ENCODE data around the gene TBC1D8B. TPM values are rescaled to one million over a fixed set of nuclear protein-coding genes. Genes with fewer than 3 reads are reported as not detected.

The TBC1D8B gene
- total and polyA plus RNA-seq, 2 of the 13 experiments (the other 11 are each of a cell fraction or from before 2014, with no cell fraction given) = 6.2 to 7.2 TPM

DNA sequence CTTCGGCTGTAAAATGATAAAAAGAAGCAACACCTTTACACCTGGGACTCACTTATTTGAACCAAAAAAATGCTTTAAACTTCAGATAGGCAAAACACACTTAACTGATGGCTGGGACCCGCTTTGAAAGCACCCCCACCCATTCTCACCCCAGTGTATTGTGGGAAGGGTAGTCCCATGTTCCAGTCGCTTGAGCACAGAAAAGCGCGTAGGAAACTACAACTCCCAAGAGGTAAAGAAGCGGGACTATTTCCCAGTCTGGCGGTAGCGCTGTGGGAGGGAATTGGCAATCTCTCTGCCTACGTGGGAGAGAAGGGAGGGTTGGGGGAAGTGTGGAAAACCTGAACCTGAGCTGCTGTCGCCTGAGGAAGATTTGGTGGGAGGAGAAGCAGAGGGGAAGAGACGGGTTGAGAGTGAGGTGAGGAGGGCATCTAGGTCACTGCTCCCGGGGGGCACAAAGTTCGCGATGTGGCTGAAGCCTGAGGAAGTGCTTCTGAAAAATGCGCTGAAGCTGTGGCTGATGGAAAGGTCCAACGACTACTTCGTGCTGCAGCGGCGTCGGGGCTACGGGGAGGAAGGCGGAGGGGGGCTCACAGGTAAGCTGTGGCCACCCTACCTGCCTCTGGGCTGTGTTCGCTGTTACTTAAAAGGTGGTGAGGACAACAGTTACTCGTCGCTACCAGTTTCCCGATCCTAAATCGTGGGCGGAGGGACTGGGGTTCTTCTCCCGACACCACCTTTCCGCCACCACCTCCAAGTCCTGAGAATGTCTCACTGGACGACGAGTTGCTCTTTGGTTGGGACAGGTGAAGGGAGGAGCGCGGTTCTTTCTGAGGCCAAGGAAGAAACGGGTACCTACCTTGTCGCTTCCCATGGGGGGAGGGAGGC lies at the start of gene TBC1D8B (continued):
- TF ChIP-seq AGO2 (optimal IDR thresholded peaks at IDR 0.05; ENCODE audit: low read depth, low read length) = no peak
- peak; percentile 43; the same call in 1 of the 2 replicates for TF ChIP-seq ZNF292 (CRISPR knock-in tag; IDR thresholded peaks at IDR 0.05; ENCODE audit: borderline replicate concordance, low read depth)
- no peak for TF ChIP-seq ZFP90 (CRISPR knock-in tag; IDR thresholded peaks at IDR 0.05; ENCODE audit: borderline replicate concordance)
- no peak for TF ChIP-seq HOXA5 (CRISPR knock-in tag; IDR thresholded peaks at IDR 0.05)
- no peak for TF ChIP-seq ESRRA (CRISPR knock-in tag; IDR thresholded peaks at IDR 0.05; ENCODE audit: low read depth)
- TF ChIP-seq CHD2 (IDR thresholded peaks at IDR 0.05; ENCODE audit: low read depth, low read length) = no peak
- TF ChIP-seq NFIC (IDR thresholded peaks at IDR 0.05; ENCODE audit: low read length) = peak; percentile 55; the same call in 1 of the 2 replicates
- peak; percentile 74 for TF ChIP-seq SUZ12 (IDR thresholded peaks at IDR 0.05; ENCODE audit: low read depth, low read length)
- TF ChIP-seq, protein P1, sequence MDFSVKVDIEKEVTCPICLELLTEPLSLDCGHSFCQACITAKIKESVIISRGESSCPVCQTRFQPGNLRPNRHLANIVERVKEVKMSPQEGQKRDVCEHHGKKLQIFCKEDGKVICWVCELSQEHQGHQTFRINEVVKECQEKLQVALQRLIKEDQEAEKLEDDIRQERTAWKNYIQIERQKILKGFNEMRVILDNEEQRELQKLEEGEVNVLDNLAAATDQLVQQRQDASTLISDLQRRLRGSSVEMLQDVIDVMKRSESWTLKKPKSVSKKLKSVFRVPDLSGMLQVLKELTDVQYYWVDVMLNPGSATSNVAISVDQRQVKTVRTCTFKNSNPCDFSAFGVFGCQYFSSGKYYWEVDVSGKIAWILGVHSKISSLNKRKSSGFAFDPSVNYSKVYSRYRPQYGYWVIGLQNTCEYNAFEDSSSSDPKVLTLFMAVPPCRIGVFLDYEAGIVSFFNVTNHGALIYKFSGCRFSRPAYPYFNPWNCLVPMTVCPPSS (IDR thresholded peaks at IDR 0.05) = no peak
- TF ChIP-seq, protein P2, sequence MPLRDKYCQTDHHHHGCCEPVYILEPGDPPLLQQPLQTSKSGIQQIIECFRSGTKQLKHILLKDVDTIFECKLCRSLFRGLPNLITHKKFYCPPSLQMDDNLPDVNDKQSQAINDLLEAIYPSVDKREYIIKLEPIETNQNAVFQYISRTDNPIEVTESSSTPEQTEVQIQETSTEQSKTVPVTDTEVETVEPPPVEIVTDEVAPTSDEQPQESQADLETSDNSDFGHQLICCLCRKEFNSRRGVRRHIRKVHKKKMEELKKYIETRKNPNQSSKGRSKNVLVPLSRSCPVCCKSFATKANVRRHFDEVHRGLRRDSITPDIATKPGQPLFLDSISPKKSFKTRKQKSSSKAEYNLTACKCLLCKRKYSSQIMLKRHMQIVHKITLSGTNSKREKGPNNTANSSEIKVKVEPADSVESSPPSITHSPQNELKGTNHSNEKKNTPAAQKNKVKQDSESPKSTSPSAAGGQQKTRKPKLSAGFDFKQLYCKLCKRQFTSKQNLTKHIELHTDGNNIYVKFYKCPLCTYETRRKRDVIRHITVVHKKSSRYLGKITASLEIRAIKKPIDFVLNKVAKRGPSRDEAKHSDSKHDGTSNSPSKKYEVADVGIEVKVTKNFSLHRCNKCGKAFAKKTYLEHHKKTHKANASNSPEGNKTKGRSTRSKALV (CRISPR knock-in tag; IDR thresholded peaks at IDR 0.05) = no peak
- TF ChIP-seq KLF15 (CRISPR knock-in tag; IDR thresholded peaks at IDR 0.05; ENCODE audit: borderline replicate concordance) = no peak
- TF ChIP-seq, protein P3, sequence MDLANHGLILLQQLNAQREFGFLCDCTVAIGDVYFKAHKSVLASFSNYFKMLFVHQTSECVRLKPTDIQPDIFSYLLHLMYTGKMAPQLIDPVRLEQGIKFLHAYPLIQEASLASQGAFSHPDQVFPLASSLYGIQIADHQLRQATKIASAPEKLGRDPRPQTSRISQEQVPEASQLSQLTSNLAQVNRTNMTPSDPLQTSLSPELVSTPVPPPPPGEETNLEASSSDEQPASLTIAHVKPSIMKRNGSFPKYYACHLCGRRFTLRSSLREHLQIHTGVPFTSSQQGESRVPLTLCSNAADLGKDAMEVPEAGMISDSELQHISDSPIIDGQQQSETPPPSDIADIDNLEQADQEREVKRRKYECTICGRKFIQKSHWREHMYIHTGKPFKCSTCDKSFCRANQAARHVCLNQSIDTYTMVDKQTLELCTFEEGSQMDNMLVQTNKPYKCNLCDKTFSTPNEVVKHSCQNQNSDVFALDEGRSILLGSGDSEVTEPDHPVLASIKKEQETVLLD (CRISPR knock-in tag; IDR thresholded peaks at IDR 0.05; ENCODE audit: low read depth) = no peak
- no peak for TF ChIP-seq ZNF205 (CRISPR knock-in tag; IDR thresholded peaks at IDR 0.05)
- TF ChIP-seq, protein P4, sequence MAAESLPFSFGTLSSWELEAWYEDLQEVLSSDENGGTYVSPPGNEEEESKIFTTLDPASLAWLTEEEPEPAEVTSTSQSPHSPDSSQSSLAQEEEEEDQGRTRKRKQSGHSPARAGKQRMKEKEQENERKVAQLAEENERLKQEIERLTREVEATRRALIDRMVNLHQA (CRISPR knock-in tag; IDR thresholded peaks at IDR 0.05) = no peak
- TF ChIP-seq ZNF777 (CRISPR knock-in tag; IDR thresholded peaks at IDR 0.05) = peak; percentile 92
- no peak for TF ChIP-seq XBP1 (CRISPR knock-in tag; IDR thresholded peaks at IDR 0.05)
- TF ChIP-seq ZNF713 (CRISPR knock-in tag; IDR thresholded peaks at IDR 0.05) = no peak
- TF ChIP-seq ZNF232 (CRISPR knock-in tag; IDR thresholded peaks at IDR 0.05; ENCODE audit: borderline replicate concordance) = no peak
- no peak for TF ChIP-seq ZNF619 (CRISPR knock-in tag; IDR thresholded peaks at IDR 0.05)
- TF ChIP-seq NFKB2 (CRISPR knock-in tag; IDR thresholded peaks at IDR 0.05; ENCODE audit: borderline replicate concordance) = no peak
- TF ChIP-seq, protein P5, sequence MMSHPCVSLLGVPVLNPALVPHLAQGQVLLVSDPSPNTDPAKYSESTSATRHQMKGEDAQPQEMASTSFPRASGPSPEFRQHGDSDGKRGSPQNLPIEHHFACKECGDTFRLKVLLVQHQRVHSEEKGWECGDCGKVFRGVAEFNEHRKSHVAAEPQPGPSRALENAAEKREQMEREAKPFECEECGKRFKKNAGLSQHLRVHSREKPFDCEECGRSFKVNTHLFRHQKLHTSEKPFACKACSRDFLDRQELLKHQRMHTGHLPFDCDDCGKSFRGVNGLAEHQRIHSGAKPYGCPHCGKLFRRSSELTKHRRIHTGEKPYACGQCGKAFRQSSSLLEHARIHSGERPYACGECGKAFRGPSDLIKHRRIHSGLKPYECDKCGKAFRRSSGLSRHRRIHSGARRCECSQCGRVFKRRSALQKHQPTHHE (CRISPR knock-in tag; IDR thresholded peaks at IDR 0.05; ENCODE audit: borderline replicate concordance) = no peak
- TF ChIP-seq, protein P6, sequence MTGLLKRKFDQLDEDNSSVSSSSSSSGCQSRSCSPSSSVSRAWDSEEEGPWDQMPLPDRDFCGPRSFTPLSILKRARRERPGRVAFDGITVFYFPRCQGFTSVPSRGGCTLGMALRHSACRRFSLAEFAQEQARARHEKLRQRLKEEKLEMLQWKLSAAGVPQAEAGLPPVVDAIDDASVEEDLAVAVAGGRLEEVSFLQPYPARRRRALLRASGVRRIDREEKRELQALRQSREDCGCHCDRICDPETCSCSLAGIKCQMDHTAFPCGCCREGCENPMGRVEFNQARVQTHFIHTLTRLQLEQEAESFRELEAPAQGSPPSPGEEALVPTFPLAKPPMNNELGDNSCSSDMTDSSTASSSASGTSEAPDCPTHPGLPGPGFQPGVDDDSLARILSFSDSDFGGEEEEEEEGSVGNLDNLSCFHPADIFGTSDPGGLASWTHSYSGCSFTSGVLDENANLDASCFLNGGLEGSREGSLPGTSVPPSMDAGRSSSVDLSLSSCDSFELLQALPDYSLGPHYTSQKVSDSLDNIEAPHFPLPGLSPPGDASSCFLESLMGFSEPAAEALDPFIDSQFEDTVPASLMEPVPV (CRISPR knock-in tag; IDR thresholded peaks at IDR 0.05) = 0 out of 2 replicates have a peak, but pooled peaks have one; percentile 44

All from HepG2 (cell line).